Effector memory CD4-positive, alpha-beta T cell (primary cell): ENCODE measurements around the gene ZNF469.
"Not testable (repeated sequence)": the region's sequence is repeated elsewhere in the genome, so short reads cannot be mapped to it uniquely, and the experiment has no call there.

Experiments used
- DNase-seq, 3 donors: peaks; one replicate each; pipeline ENCODE4 v3.0.0-alpha.2; 2020
- H3K27ac ChIP-seq: 2 replicates; pipeline ENCODE4 v1.7.0; 2013; ENCODE audit warnings: mild to moderate bottlenecking, low read length, moderate library complexity; ENCODE audit not compliant: insufficient read depth, poor library complexity, severe bottlenecking
- H3K27me3 ChIP-seq: replicated peaks from 2 replicates; pipeline ENCODE4 v1.7.0; 2013; ENCODE audit warnings: mild to moderate bottlenecking, low read length; ENCODE audit not compliant: insufficient read depth, control insufficient read depth, poor library complexity, severe bottlenecking
- H3K36me3 ChIP-seq: 2 replicates; pipeline ENCODE4 v1.7.0; 2013; ENCODE audit warnings: mild to moderate bottlenecking, low read length, moderate library complexity; ENCODE audit not compliant: control insufficient read depth, insufficient read depth
- H3K4me1 ChIP-seq: 2 replicates; pipeline ENCODE4 v1.7.0; 2013; ENCODE audit warnings: low read length, mild to moderate bottlenecking; ENCODE audit not compliant: control insufficient read depth, insufficient read depth, poor library complexity, severe bottlenecking
- H3K4me3 ChIP-seq: 2 replicates; pipeline ENCODE4 v1.7.0; 2013; ENCODE audit warnings: low read length, low read depth, mild to moderate bottlenecking; ENCODE audit not compliant: insufficient read depth, poor library complexity, severe bottlenecking
- H3K9me3 ChIP-seq: 2 replicates; pipeline ENCODE4 v1.7.0; 2013; ENCODE audit warnings: mild to moderate bottlenecking, low read length, moderate library complexity; ENCODE audit not compliant: control insufficient read depth

The ZNF469 gene

GRCh38 chr16:88359008-88359407 lies 23.8 kb upstream of the ZNF469 start:
- H3K36me3 ChIP-seq = no peaks in the 10 kb centered on the region
- H3K4me3 ChIP-seq = no peak overlapping the region
- no peak overlapping the region for H3K27ac ChIP-seq
- H3K4me1 ChIP-seq = no peaks in the 10 kb centered on the region
- DNase-seq = no peak
- H3K9me3 ChIP-seq = no peaks in the 10 kb centered on the region
- H3K27me3 ChIP-seq = no peaks in the 10 kb centered on the region

DNA sequence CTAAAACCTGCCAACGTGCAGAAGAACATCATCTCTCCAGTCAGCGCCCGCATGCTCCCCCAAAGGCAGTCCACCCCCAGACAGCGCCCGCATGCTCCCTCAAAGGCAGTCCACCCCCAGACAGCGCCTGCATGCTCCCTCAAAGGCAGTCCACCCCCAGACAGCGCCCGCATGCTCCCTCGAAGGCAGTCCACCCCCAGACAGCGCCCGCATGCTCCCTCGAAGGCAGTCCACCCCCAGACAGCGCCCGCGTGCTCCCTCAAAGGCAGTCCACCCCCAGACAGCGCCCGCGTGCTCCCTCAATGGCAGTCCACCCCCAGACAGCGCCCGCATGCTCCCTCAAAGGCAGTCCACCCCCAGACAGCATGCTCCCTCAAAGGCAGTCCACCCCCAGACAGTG lies 22.4 kb upstream of the ZNF469 start:
- not testable (repeated sequence) for H3K36me3 ChIP-seq, H3K27ac ChIP-seq, H3K27me3 ChIP-seq, H3K9me3 ChIP-seq, H3K4me3 ChIP-seq, H3K4me1 ChIP-seq, DNase-seq

GRCh38 chr16:88360999-88361398 lies 21.8 kb upstream of the ZNF469 start:
- no peaks in the 10 kb centered on the region for H3K4me1 ChIP-seq
- no peak for DNase-seq
- H3K27me3 ChIP-seq = no peaks in the 10 kb centered on the region
- H3K36me3 ChIP-seq = no peaks in the 10 kb centered on the region
- H3K4me3 ChIP-seq = no peak overlapping the region
- no peaks in the 10 kb centered on the region for H3K9me3 ChIP-seq
- H3K27ac ChIP-seq = no peak overlapping the region

DNA sequence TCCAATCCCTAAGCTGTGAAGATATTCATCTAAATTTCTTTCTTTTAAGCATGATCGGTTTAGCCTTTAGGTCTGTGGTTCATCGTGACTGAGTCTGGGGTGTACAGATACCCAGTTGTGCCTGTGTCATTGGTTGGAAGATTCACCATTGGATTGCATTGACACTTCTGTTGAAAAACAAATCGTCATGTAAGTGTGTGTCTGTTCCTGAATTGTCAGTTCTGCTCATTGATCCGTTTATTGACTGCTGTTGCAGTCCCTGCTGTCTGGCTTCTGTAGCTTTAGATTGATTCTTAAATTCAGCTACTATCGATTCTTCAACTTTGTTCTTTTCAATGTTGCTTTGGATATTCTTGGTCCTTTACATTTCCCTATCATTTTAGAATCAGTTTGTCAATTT lies 21.0 kb upstream of the ZNF469 start:
- no peak for DNase-seq
- no peaks in the 10 kb centered on the region for H3K9me3 ChIP-seq

GRCh38 chr16:88363239-88363891 lies 19.4 kb upstream of the ZNF469 start:
- Histone ChIP-seq H3K27me3 (no peaks in the 10 kb centered on the region), H3K4me3 (no peak overlapping the region), H3K27ac (no peak overlapping the region), H3K36me3 (no peaks in the 10 kb centered on the region), H3K9me3 (no peaks in the 10 kb centered on the region), H3K4me1 (no peaks in the 10 kb centered on the region)
- no peak for DNase-seq

More for the DNA sequence above, 21.0 kb upstream of the ZNF469 start:
- Histone ChIP-seq H3K4me1 (no peaks in the 10 kb centered on the region), H3K27ac (no peak overlapping the region), H3K27me3 (no peaks in the 10 kb centered on the region), H3K4me3 (no peak overlapping the region), H3K36me3 (no peaks in the 10 kb centered on the region)

- H3K4me1 ChIP-seq = no peaks in the 10 kb centered on the region
- no peaks in the 10 kb centered on the region for H3K27me3 ChIP-seq
- DNase-seq = no peak
- H3K9me3 ChIP-seq = no peaks in the 10 kb centered on the region
- H3K4me3 ChIP-seq = no peak overlapping the region
- no peak overlapping the region for H3K27ac ChIP-seq
- no peaks in the 10 kb centered on the region for H3K36me3 ChIP-seq
Measured at GRCh38 chr16:88365244-88365865, 17.4 kb upstream of the ZNF469 start.

- H3K9me3 ChIP-seq = no peaks in the 10 kb centered on the region
- no peak for DNase-seq
- no peaks in the 10 kb centered on the region for H3K36me3 ChIP-seq
- H3K27me3 ChIP-seq = no peaks in the 10 kb centered on the region
- H3K27ac ChIP-seq = no peak overlapping the region
- no peaks in the 10 kb centered on the region for H3K4me1 ChIP-seq
- no peak overlapping the region for H3K4me3 ChIP-seq
Measured at GRCh38 chr16:88366032-88366703, 16.6 kb upstream of the ZNF469 start.

DNA sequence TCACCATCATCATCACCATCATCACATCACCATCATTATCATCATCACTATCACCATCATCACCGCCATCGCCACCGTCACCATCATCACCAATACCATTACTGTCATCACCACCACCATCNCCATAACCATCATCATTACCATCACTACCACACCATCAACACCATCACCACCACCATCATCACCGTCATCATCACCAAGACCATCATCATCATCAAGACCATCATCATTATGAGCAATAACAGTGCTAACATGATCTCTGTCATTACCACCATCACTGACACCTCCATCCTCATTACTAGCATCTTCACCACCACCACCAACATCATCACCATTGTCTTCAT lies 16.1 kb upstream of the ZNF469 start:
- no peak overlapping the region for H3K4me3 ChIP-seq
- H3K27me3 ChIP-seq = no peaks in the 10 kb centered on the region
- no peak overlapping the region for H3K27ac ChIP-seq
- no peaks in the 10 kb centered on the region for H3K36me3 ChIP-seq
- no peaks in the 10 kb centered on the region for H3K4me1 ChIP-seq
- no peaks in the 10 kb centered on the region for H3K9me3 ChIP-seq
- no peak for DNase-seq

GRCh38 chr16:88367560-88367959 lies 15.2 kb upstream of the ZNF469 start:
- Histone ChIP-seq H3K9me3 (no peaks in the 10 kb centered on the region), H3K36me3 (no peaks in the 10 kb centered on the region), H3K4me1 (no peaks in the 10 kb centered on the region), H3K4me3 (no peak overlapping the region), H3K27ac (no peak overlapping the region), H3K27me3 (no peaks in the 10 kb centered on the region)
- DNase-seq = no peak

- no peak for DNase-seq
- Histone ChIP-seq H3K4me3 (no peak overlapping the region), H3K4me1 (no peaks in the 10 kb centered on the region), H3K27ac (no peak overlapping the region), H3K27me3 (no peaks in the 10 kb centered on the region), H3K36me3 (no peaks in the 10 kb centered on the region), H3K9me3 (no peaks in the 10 kb centered on the region)
Measured at GRCh38 chr16:88368036-88368435, 14.7 kb upstream of the ZNF469 start.
